HG03196 (cell line): Measurements from ENCODE around the gene AK5.
"Not testable (repeated sequence)": the region's sequence is repeated elsewhere in the genome, so short reads cannot be mapped to it uniquely, and the experiment has no call there.

Source experiments
- ATAC-seq: cut with Tn5 transposase; IDR thresholded peaks from one replicate; pipeline ENCODE4 v1.9.1; 2021; ENCODE audit not compliant: unreplicated experiment

The AK5 gene

DNA sequence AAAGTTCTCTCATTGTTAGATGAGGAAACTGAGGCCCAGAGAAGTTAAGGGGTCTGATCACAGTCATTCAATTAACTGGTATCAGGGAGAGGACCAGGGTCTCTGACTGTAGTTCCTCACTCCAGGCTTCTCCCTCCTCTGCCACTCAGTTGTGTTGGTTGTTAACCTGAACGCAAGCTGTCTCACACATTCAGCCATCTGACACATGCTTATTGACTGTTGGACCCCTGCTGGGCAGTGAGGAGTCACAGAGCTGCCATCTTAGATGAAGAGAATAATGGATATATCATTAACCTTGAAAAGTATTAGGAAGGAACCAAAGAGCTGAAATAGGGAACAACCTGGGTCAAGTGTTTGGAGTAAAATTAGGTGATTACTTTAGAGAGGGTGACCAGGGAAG lies 205.8 kb downstream of the AK5 start:
- no peak for ATAC-seq

- ATAC-seq = no peak
These were observed 208.1 kb downstream of the AK5 start for GRCh38 chr1:77489910-77490309.

DNA sequence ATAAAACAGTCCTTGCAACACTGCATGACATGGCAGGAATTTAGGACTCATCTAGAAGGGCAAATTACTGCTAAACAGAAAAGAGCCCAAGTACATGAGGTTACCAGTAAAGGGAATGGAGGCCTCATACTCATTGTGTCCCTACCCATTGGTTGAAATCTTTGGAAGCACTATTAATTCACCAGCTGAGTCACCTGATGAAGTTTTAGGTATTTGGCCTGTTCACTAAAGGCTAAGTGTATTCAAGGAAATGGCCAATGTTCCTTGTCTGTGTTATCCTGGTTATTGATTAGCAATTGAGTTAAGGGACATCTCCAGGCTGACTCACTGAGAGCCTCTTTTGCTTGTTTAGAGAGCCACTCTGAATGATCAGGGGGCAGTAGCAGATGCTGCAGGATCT lies 212.2 kb downstream of the AK5 start:
- ATAC-seq = no peak

DNA sequence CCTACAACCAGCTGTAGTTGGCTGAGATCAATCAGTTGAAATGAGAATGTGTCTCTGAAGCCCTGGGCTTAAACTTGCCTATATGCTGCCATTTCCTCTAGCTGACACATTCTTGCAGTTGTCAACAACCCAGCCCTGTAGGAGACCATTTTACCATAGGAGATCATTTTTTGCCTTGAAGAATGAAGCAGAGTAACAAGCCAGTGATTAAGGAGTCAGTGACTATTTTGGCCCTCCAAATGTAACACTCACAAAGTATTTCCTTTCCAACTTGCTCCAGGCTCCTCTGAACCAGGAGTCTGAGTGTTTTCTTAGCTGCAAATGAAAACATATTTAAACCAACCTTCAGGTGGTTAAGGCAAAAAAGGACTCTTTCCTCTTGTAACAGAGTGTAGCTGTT lies 217.1 kb downstream of the AK5 start:
- no peak for ATAC-seq

GRCh38 chr1:77499466-77499865 lies 217.6 kb downstream of the AK5 start:
- no peak for ATAC-seq

DNA sequence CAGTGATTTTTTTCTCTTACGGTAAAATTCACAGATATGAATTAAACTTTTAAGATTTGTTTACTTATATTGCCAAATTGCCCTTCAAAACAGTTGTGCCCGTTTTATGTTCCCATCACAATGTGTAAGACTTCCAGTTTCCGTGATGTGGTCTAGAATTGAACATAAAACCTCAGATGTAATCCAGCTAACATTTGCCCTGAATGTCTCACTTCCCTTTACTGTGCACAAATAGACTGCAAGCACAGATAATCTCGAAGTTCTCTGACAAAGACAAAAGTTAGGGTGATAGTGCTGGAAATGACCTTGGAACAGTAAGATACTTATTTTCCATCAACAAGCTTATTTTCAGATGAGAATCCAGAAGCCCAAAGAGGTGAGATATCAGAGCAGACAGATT lies 223.2 kb downstream of the AK5 start:
- ATAC-seq = no peak

DNA sequence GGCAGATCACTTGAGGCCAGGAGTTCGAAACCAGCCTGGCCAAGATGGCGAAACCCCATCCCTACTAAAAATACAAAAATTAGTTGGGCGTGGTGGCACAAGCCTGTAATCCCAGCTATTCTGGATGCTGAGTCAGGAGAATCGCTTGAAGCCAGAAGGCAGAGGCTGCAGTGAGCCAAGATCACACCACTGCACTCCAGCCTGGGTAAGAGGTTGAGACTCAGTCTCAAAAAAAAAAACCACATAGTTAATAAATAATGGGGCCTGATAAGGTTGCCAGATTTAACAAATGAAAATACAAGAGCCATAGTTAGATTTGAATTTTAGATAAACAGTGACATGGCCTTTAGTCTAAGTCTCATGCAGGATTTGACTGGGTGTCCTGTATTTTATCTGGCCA lies 225.0 kb downstream of the AK5 start:
- no peak for ATAC-seq

GRCh38 chr1:77509051-77509492 lies 227.3 kb downstream of the AK5 start:
- ATAC-seq = no peak

GRCh38 chr1:77509898-77510297 lies 228.1 kb downstream of the AK5 start:
- no peak for ATAC-seq

DNA sequence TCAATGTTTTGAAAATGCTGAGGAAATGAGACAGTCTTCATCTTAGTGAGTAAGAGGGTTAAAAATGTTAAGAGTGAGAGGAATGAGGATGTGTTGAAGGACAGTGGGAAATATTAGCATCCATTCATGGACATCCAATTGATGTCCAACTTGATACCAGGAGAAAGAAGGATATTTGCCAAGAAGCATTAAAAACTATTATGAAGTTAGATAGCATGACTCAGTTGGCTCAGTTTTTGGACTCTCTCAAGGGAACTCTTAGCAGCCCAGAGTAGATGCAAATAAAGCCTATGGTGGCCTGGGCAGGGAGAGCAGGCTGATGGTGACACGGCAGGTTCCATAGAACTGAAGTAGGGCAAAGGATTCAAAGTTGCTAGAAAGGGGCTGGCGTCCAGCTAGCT lies 229.6 kb downstream of the AK5 start:
- no peak for ATAC-seq

GRCh38 chr1:77512650-77513049 lies 230.8 kb downstream of the AK5 start:
- ATAC-seq = not testable (repeated sequence)

- ATAC-seq = no peak
These were observed 232.3 kb downstream of the AK5 start for GRCh38 chr1:77513839-77514763.

DNA sequence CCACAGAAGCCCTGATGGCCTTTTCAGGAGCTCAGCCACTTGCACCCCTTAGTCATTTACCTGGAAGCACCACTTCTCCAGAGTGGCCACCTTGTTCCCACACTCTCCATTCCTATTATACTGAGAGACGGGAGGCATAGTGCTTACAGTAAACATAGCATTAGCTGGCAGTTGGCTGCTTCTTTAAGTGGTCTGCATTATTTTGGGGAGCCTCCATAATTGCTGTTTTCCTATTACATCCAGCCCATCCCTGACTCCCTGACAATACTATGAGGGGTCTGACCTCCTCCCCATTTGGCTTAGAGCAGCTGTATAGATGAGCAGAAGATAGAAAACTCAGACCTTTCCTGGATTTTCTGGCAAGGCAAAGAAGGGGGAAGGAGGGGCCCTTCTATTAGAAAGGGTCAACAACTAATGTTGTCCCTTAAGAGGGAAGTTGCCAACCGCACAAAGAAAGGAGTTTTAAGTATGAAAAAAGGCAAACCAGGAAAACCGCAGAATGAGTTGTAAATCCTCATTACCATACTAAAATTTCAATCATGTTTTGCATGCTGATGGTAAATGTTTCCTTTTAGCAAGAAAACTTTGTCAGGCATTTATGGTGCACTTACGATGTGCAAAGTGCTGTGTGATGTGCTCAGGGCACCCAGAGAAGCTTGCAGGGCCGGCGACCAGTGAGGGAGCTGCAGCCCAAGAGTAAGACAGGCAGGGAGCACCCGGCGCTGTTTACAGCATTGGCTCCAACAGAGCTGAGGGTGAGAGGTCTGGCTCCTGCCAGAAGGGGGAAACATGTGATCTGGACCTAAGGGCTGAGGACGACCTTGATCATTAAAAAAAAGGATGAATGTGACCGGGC lies 233.3 kb downstream of the AK5 start:
- no peak for ATAC-seq

DNA sequence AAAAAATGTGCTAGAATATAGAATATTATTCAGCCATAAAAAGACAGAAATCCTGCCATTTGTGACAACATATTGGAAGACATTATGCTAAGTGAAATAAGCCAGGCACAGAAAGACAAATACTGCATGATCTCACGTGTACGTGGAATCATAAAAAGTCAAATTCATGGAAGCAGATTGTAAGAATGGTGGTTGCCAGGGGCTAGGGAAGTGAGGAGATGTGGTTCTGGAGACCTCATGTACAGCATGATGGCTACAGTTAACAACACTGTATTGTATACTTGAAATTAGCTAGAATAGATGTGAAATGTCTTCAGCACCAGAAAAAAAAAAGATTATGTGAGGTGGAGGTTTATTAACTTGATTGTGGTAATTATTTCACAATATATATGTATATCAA lies 234.3 kb downstream of the AK5 start:
- ATAC-seq = no peak

DNA sequence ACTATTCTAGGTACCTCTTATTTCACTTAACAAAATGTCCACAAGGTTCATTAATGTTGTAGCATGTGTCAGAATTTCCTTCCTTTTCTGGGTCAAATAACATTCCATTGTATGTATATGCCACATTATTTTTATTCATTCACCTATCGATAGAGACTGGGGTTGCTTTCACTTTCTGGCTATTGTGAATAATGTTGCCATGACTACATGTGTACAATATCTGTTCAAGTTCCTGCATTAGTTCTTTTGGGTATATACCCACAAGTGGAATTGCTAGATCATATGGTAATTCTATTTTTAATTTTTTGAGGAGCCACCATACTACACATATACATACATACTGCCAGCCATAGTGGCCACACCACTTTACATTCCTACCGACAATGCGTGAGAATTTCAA lies 242.2 kb downstream of the AK5 start:
- ATAC-seq = no peak

DNA sequence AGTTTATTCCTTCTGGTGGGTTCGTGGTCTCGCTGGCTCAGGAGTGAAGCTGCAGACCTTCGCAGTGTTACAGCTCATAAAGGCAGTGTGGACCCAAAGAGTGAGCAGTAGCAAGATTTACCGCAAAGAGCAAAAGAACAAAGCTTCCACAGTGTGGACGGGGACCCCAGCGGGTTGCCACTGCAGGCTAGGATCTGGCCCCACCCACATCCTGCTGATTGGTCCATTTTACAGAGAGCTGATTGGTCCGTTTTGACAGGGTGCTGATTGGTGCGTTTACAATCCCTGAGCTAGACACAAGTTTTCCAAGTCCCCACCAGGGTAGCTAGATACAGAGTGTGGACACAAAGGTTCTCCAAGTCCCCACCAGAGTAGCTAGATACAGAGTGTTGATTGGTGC lies 249.3 kb downstream of the AK5 start:
- ATAC-seq = not testable (repeated sequence)

DNA sequence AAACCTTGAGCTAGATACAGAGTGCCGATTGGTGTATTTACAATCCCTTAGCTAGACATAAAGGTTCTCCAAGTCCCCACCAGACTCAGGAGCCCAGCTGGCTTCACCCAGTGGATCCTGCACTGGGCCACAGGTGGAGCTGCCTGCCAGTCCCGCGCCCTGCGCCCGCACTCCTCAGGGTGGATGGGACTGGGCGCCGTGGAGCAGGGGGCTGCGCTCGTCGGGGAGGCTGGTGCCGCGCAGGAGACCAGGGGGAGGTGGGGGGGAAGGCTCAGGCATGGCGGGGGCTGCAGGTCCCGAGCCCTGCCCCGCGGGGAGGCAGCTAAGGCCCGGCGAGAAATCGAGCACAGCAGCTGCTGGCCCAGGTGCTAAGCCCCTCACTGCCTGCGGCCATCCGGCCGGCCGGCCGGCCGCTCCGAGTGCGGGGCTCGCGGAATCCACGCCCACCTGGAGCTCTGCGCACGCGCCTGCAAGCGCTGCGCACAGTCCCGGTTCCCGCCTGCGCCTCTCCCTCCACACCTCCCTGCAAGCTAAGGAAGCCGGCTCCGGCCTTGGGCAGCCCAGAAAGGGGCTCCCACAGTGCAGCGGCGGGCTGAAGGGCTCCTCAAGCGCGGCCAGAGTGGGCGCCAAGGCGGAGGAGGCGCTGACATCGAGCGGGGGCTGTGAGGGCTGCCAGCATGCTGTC lies 249.9 kb downstream of the AK5 start:
- ATAC-seq = not testable (repeated sequence)

- ATAC-seq = no peak
These were observed 250.8 kb downstream of the AK5 start for GRCh38 chr1:77532641-77533040.

- no peak for ATAC-seq
These were observed 252.0 kb downstream of the AK5 start for GRCh38 chr1:77533660-77534305.

DNA sequence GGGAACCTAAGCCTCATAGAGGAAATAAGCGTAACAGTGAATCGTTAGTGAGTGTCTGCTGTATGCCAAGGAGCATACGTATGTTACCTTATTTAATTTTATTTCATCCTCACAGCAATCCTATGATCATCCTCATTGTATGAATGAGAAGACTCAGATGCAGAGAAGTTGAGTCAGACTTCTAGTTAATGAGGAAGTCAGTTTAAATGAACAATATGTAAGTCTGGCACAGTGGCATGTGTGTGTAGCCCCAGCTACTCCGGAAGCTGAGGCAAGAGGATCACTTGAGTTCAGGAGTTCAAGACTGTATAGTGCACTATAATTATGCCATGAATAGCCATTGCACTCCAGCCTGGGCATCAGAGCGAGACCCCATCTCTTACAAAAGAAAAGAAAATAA lies 252.6 kb downstream of the AK5 start:
- no peak for ATAC-seq

- ATAC-seq = no peak
These were observed 255.0 kb downstream of the AK5 start for GRCh38 chr1:77536813-77537212.
